HepG2 (cell line): Measurements from ENCODE around the gene DOK4. TPM values are rescaled to one million over a fixed set of nuclear protein-coding genes. Genes with fewer than 3 reads are reported as not detected.
A peak's percentile ranks its signal among the peaks of the same experiment; 100 is the strongest.

Experiments
- ARNT ChIP-seq: fragments of 450-650 bp; IDR thresholded peaks from 2 replicates; pipeline ENCODE4 v1.6.1; 2017
- CBX5 ChIP-seq: sonication (generic); formaldehyde crosslinking; IDR thresholded peaks from 2 replicates; pipeline ENCODE4 v1.4.0; 2020; ENCODE audit warnings: missing genetic modification reagents, borderline replicate concordance
- HDAC2 ChIP-seq: sonication (generic); formaldehyde crosslinking; IDR thresholded peaks from 2 replicates; pipeline ENCODE4 v1.4.0; 2020; ENCODE audit warnings: missing genetic modification reagents
- HNRNPLL ChIP-seq: fragments of 200-400 bp; formaldehyde crosslinking; IDR thresholded peaks from 2 replicates; pipeline ENCODE4 v1.6.1; 2017; ENCODE audit warnings: mild to moderate bottlenecking, low read depth, low read length; ENCODE audit not compliant: poor library complexity, severe bottlenecking
- IKZF4 ChIP-seq: sonication (generic); formaldehyde crosslinking; IDR thresholded peaks from 2 replicates; pipeline ENCODE4 v1.5.1; 2020; ENCODE audit warnings: borderline replicate concordance, mild to moderate bottlenecking, low read depth, missing genetic modification reagents; ENCODE audit errors: not compliant biosample characterization
- KDM5B ChIP-seq: sonication (generic); formaldehyde crosslinking; IDR thresholded peaks from 2 replicates; pipeline ENCODE4 v1.4.0; 2020; ENCODE audit warnings: missing genetic modification reagents, mild to moderate bottlenecking, borderline replicate concordance
- KLF13 ChIP-seq: sonication (generic); formaldehyde crosslinking; IDR thresholded peaks from 2 replicates; pipeline ENCODE4 v1.4.0; 2020; ENCODE audit warnings: mild to moderate bottlenecking, missing genetic modification reagents
- MTA3 ChIP-seq: sonication (generic); formaldehyde crosslinking; IDR thresholded peaks from 2 replicates; pipeline ENCODE4 v1.4.0; 2020; ENCODE audit warnings: missing genetic modification reagents
- PITX1 ChIP-seq: sonication (generic); formaldehyde crosslinking; IDR thresholded peaks from 2 replicates; pipeline ENCODE4 v1.5.1; 2020; ENCODE audit warnings: mild to moderate bottlenecking, missing genetic modification reagents
- RBAK ChIP-seq: sonication (generic); formaldehyde crosslinking; IDR thresholded peaks from 2 replicates; pipeline ENCODE4 v1.5.1; 2020; ENCODE audit warnings: mild to moderate bottlenecking, missing genetic modification reagents
- REXO4 ChIP-seq: sonication (generic); formaldehyde crosslinking; IDR thresholded peaks from 2 replicates; pipeline ENCODE4 v1.8.0; 2022; ENCODE audit warnings: missing genetic modification reagents, mild to moderate bottlenecking, borderline replicate concordance
- SNAI1 ChIP-seq: sonication (generic); formaldehyde crosslinking; IDR thresholded peaks from 2 replicates; pipeline ENCODE4 v1.5.0; 2020; ENCODE audit warnings: mild to moderate bottlenecking, missing genetic modification reagents, borderline replicate concordance
- SP140L ChIP-seq: sonication (generic); formaldehyde crosslinking; IDR thresholded peaks from 2 replicates; pipeline ENCODE4 v1.4.0; 2020; ENCODE audit warnings: missing genetic modification reagents, borderline replicate concordance
- TERF1 ChIP-seq: sonication (generic); formaldehyde crosslinking; IDR thresholded peaks from 2 replicates; pipeline ENCODE4 v1.8.0; 2022; ENCODE audit warnings: mild to moderate bottlenecking, missing genetic modification reagents, moderate library complexity
- TSC22D2 ChIP-seq: sonication (generic); formaldehyde crosslinking; IDR thresholded peaks from 2 replicates; pipeline ENCODE4 v1.5.1; 2020; ENCODE audit warnings: missing genetic modification reagents, mild to moderate bottlenecking, borderline replicate concordance
- ZMAT5 ChIP-seq: sonication (generic); formaldehyde crosslinking; IDR thresholded peaks from 2 replicates; pipeline ENCODE4 v1.5.0; 2020; ENCODE audit warnings: mild to moderate bottlenecking, low read depth, missing genetic modification reagents, borderline replicate concordance
- ZNF354B ChIP-seq: sonication (generic); formaldehyde crosslinking; IDR thresholded peaks from 2 replicates; pipeline ENCODE4 v1.8.0; 2022; ENCODE audit warnings: mild to moderate bottlenecking, missing genetic modification reagents
- ZNF501 ChIP-seq: sonication (generic); formaldehyde crosslinking; IDR thresholded peaks from 2 replicates; pipeline ENCODE4 v1.5.1; 2020; ENCODE audit warnings: mild to moderate bottlenecking, moderate library complexity, missing genetic modification reagents
- ZNF749 ChIP-seq: sonication (generic); formaldehyde crosslinking; IDR thresholded peaks from 2 replicates; pipeline ENCODE4 v1.8.0; 2022; ENCODE audit warnings: mild to moderate bottlenecking, missing genetic modification reagents, moderate library complexity, borderline replicate concordance
- polyA plus RNA-seq, 8 experiments: library from polyadenylated mRNA; depleted of rRNA in 3 of 8; stranded (reverse) in 7 of 8; unstranded in 1 of 8; fragments of >200 nt; fragmentation: Illumina TruSeq in 4 of 8; extraction: Trizol in 4 of 8; gene quantifications; 2 replicates each; pipeline versions ENCODE4 v1.2.1 to v1.2.3, GENCODE V29; 2011 to 2016; ENCODE audit warnings: low read depth in 4 of 8, missing spikeins in 1 of 8, mixed read lengths in 1 of 8; ENCODE audit not compliant: insufficient read depth in 1 of 8
- total RNA-seq, 5 experiments: library from RNA; depleted of rRNA; stranded (reverse); fragments of >200 nt; fragmentation: Illumina TruSeq; extraction: Trizol; gene quantifications; 2 replicates each; pipeline ENCODE4 v1.2.3, GENCODE V29; 2016; ENCODE audit warnings: low read depth in 1 of 5
- TF ChIP-seq, protein P1 (sequence below): IDR thresholded peaks from 2 replicates; pipeline ENCODE4 v1.6.1; 2016; ENCODE audit warnings: missing compliant biosample characterization, missing genetic modification reagents, borderline replicate concordance
- TF ChIP-seq, protein P2 (sequence below): sonication (generic); formaldehyde crosslinking; IDR thresholded peaks from 2 replicates; pipeline ENCODE4 v1.4.0; 2020; ENCODE audit warnings: low read depth, missing genetic modification reagents
- TF ChIP-seq, protein P3 (sequence below): sonication (generic); formaldehyde crosslinking; IDR thresholded peaks from 2 replicates; pipeline ENCODE4 v1.4.0; 2020; ENCODE audit warnings: missing genetic modification reagents, borderline replicate concordance

DOK4 gene
- total and polyA plus RNA-seq, 2 of the 13 experiments (the other 11 are each of a cell fraction or from before 2014, with no cell fraction given) = 52.7 to 70.0 TPM

- TF ChIP-seq IKZF4 = no peak
- peak; percentile 65; the same call in 1 of the 2 replicates for TF ChIP-seq PITX1 (CRISPR knock-in tag)
- TF ChIP-seq, protein P1, sequence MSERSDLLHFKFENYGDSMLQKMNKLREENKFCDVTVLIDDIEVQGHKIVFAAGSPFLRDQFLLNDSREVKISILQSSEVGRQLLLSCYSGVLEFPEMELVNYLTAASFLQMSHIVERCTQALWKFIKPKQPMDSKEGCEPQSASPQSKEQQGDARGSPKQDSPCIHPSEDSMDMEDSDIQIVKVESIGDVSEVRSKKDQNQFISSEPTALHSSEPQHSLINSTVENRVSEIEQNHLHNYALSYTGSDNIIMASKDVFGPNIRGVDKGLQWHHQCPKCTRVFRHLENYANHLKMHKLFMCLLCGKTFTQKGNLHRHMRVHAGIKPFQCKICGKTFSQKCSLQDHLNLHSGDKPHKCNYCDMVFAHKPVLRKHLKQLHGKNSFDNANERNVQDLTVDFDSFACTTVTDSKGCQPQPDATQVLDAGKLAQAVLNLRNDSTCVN (CRISPR knock-in tag) = 0 out of 2 replicates have a peak, but pooled peaks have one; percentile 46
- TF ChIP-seq, protein P2, sequence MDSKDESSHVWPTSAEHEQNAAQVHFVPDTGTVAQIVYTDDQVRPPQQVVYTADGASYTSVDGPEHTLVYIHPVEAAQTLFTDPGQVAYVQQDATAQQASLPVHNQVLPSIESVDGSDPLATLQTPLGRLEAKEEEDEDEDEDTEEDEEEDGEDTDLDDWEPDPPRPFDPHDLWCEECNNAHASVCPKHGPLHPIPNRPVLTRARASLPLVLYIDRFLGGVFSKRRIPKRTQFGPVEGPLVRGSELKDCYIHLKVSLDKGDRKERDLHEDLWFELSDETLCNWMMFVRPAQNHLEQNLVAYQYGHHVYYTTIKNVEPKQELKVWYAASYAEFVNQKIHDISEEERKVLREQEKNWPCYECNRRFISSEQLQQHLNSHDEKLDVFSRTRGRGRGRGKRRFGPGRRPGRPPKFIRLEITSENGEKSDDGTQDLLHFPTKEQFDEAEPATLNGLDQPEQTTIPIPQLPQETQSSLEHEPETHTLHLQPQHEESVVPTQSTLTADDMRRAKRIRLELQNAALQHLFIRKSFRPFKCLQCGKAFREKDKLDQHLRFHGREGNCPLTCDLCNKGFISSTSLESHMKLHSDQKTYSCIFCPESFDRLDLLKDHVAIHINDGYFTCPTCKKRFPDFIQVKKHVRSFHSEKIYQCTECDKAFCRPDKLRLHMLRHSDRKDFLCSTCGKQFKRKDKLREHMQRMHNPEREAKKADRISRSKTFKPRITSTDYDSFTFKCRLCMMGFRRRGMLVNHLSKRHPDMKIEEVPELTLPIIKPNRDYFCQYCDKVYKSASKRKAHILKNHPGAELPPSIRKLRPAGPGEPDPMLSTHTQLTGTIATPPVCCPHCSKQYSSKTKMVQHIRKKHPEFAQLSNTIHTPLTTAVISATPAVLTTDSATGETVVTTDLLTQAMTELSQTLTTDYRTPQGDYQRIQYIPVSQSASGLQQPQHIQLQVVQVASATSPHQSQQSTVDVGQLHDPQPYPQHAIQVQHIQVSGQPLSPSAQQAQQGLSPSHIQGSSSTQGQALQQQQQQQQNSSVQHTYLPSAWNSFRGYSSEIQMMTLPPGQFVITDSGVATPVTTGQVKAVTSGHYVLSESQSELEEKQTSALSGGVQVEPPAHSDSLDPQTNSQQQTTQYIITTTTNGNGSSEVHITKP (CRISPR knock-in tag) = no peak
- no peak for TF ChIP-seq HNRNPLL
- peak; percentile 47; the same call in 1 of the 2 replicates for TF ChIP-seq KDM5B
- no peak for TF ChIP-seq ARNT
- no peak for TF ChIP-seq ZMAT5 (CRISPR knock-in tag)
- TF ChIP-seq KLF13 = no peak
- TF ChIP-seq ZNF501 (CRISPR knock-in tag) = 0 out of 2 replicates have a peak, but pooled peaks have one; percentile 28
- TF ChIP-seq, protein P3, sequence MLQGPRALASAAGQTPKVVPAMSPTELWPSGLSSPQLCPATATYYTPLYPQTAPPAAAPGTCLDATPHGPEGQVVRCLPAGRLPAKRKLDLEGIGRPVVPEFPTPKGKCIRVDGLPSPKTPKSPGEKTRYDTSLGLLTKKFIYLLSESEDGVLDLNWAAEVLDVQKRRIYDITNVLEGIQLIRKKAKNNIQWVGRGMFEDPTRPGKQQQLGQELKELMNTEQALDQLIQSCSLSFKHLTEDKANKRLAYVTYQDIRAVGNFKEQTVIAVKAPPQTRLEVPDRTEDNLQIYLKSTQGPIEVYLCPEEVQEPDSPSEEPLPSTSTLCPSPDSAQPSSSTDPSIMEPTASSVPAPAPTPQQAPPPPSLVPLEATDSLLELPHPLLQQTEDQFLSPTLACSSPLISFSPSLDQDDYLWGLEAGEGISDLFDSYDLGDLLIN (CRISPR knock-in tag) = no peak
- TF ChIP-seq SP140L (CRISPR knock-in tag) = no peak
- TF ChIP-seq TERF1 (CRISPR knock-in tag) = no peak
- TF ChIP-seq HDAC2 = 0 out of 2 replicates have a peak, but pooled peaks have one; percentile 34
- TF ChIP-seq ZNF749 (CRISPR knock-in tag) = no peak; the same call in 1 of the 2 replicates
- TF ChIP-seq ZNF354B (CRISPR knock-in tag) = no peak; the same call in 1 of the 2 replicates
- TF ChIP-seq REXO4 (CRISPR knock-in tag) = no peak
- no peak for TF ChIP-seq MTA3 (CRISPR knock-in tag)
- TF ChIP-seq RBAK (CRISPR knock-in tag) = no peak
- TF ChIP-seq SNAI1 (CRISPR knock-in tag) = no peak
- no peak for TF ChIP-seq CBX5 (CRISPR knock-in tag)
- peak; percentile 89; the same call in 1 of the 2 replicates for TF ChIP-seq TSC22D2
Observed at GRCh38 chr16:57519796-57520360, 33.6 kb upstream of the DOK4 start (continued).
